ENCODE results near the gene EDIL3. TPM values are rescaled to one million over a fixed set of nuclear protein-coding genes. Genes with fewer than 3 reads are reported as not detected.

The EDIL3 gene
- total RNA-seq, 4 donors from 2014 or later = 9.4 to 21.5 (median 17.5) TPM

GRCh38 chr5:84290161-84290560 lies 94.5 kb downstream of the EDIL3 start:
- Histone ChIP-seq H3K9me3 (no peaks in the 10 kb centered on the region), H3K4me1 (no peaks in the 10 kb centered on the region), H3K27ac (no peak overlapping the region), H3K27me3 (no peaks in the 10 kb centered on the region), H3K4me3 (no peak overlapping the region), H3K36me3 (no peaks in the 10 kb centered on the region)
- no peak for DNase-seq (ENCODE audit: low spot score in 2 of 2)
- 67% methylated on average over 4 of the region's 4 CpGs for WGBS
- no peak for TF ChIP-seq CTCF (IDR thresholded peaks at IDR 0.05)

- no peaks in the 10 kb centered on the region for H3K9me3 ChIP-seq
- TF ChIP-seq CTCF (IDR thresholded peaks at IDR 0.05) = no peak
- no peaks in the 10 kb centered on the region for H3K27me3 ChIP-seq
- H3K4me1 ChIP-seq = no peaks in the 10 kb centered on the region
- DNase-seq (ENCODE audit: low spot score in 2 of 2) = no peak
- no peak overlapping the region for H3K27ac ChIP-seq
- no peaks in the 10 kb centered on the region for H3K36me3 ChIP-seq
- WGBS = 47% methylated on average over 4 of the region's 4 CpGs
- no peak overlapping the region for H3K4me3 ChIP-seq
These were observed 96.7 kb downstream of the EDIL3 start for GRCh38 chr5:84287951-84288350.

GRCh38 chr5:84286662-84287061 lies 98.0 kb downstream of the EDIL3 start:
- TF ChIP-seq EP300 (IDR thresholded peaks at IDR 0.05) (no peak), CTCF (IDR thresholded peaks at IDR 0.05) (no peak), POLR2AphosphoS5 (IDR thresholded peaks at IDR 0.05) (no peak)
- Histone ChIP-seq H3K36me3 (no peaks in the 10 kb centered on the region), H3K4me1 (no peaks in the 10 kb centered on the region), H3K4me3 (no peak overlapping the region), H3K9me3 (no peaks in the 10 kb centered on the region), H3K27ac (no peak overlapping the region), H3K27me3 (no peaks in the 10 kb centered on the region)
- DNase-seq (ENCODE audit: low spot score in 2 of 2) = no peak

- H3K4me3 ChIP-seq = no peak overlapping the region
- TF ChIP-seq CTCF (IDR thresholded peaks at IDR 0.05) = no peak
- no peak for TF ChIP-seq EP300 (IDR thresholded peaks at IDR 0.05)
- TF ChIP-seq POLR2A (IDR thresholded peaks at IDR 0.05) = no peak
- TF ChIP-seq POLR2AphosphoS5 (IDR thresholded peaks at IDR 0.05) = no peak
- H3K4me1 ChIP-seq = no peaks in the 10 kb centered on the region
- DNase-seq (ENCODE audit: low spot score in 2 of 2) = no peak
- H3K9me3 ChIP-seq = no peaks in the 10 kb centered on the region
- H3K36me3 ChIP-seq = no peaks in the 10 kb centered on the region
- 71% methylated on average over 8 of the region's 8 CpGs for WGBS
- no peaks in the 10 kb centered on the region for H3K27me3 ChIP-seq
- H3K27ac ChIP-seq = no peak overlapping the region
These were observed 98.7 kb downstream of the EDIL3 start for GRCh38 chr5:84285641-84286637.

GRCh38 chr5:84281383-84281782 lies 103.3 kb downstream of the EDIL3 start:
- Histone ChIP-seq H3K4me1 (no peaks in the 10 kb centered on the region), H3K36me3 (no peaks in the 10 kb centered on the region), H3K4me3 (no peak overlapping the region), H3K9me3 (no peaks in the 10 kb centered on the region), H3K27ac (no peak overlapping the region), H3K27me3 (no peaks in the 10 kb centered on the region)
- no peak for DNase-seq (ENCODE audit: low spot score in 2 of 2)
- TF ChIP-seq CTCF (IDR thresholded peaks at IDR 0.05) (no peak), POLR2AphosphoS5 (IDR thresholded peaks at IDR 0.05) (no peak), EP300 (IDR thresholded peaks at IDR 0.05) (no peak), POLR2A (IDR thresholded peaks at IDR 0.05) (no peak)

All from suprapubic skin (tissue), 4 donors.